Progenitor cell of endocrine pancreas (in vitro differentiated cells): ENCODE data around the gene RAB40B. TPM values are rescaled to one million over a fixed set of nuclear protein-coding genes. Genes with fewer than 3 reads are reported as not detected.

Experiments used
- DNase-seq: peaks from one replicate; pipeline ENCODE4 v3.0.0; 2021; ENCODE audit warnings: low spot score; ENCODE audit not compliant: unreplicated experiment
- H3K27ac Mint-ChIP-seq: 2 replicates; pipeline ENCODE4 v1.8.0; 2021; ENCODE audit warnings: mild to moderate bottlenecking, moderate library complexity, mixed read lengths
- H3K27me3 Mint-ChIP-seq: 2 replicates; pipeline ENCODE4 v1.8.0; 2021; ENCODE audit warnings: mixed read lengths
- H3K36me3 Mint-ChIP-seq: 2 replicates; pipeline ENCODE4 v1.8.0; 2022; ENCODE audit warnings: mixed read lengths; ENCODE audit not compliant: insufficient read depth
- H3K4me1 Mint-ChIP-seq: 2 replicates; pipeline ENCODE4 v1.8.0; 2021; ENCODE audit warnings: low read depth, mixed read lengths
- H3K4me3 Mint-ChIP-seq: 2 replicates; pipeline ENCODE4 v1.8.0; 2021; ENCODE audit warnings: low read depth, mild to moderate bottlenecking, moderate library complexity, mixed read lengths
- H3K9me3 Mint-ChIP-seq: 2 replicates; pipeline ENCODE4 v1.8.0; 2021; ENCODE audit warnings: low read depth, mixed read lengths
- CTCF ChIP-seq: fragments of 200-600 bp; sonication (generic); IDR thresholded peaks from one replicate; pipeline ENCODE4 v1.5.0; 2021; ENCODE audit warnings: antibody characterized with exemption, mild to moderate bottlenecking; ENCODE audit not compliant: unreplicated experiment
- total RNA-seq: library from RNA; stranded (reverse); gene quantifications from 2 replicates; pipeline ENCODE4 v1.2.1, GENCODE V29; 2021

RAB40B gene
- total RNA-seq, 1 donor from 2014 or later, result 13.3 TPM

GRCh38 chr17:82686366-82687324 lies 11.9 kb downstream of the RAB40B start:
- Mint-ChIP-seq H3K4me3 (no peak overlapping the region), H3K4me1 (peaks cover 6% of the 10 kb centered on the region), H3K27me3 (no peaks in the 10 kb centered on the region), H3K27ac (peak overlapping the region; percentile 46), H3K9me3 (peaks cover 8% of the 10 kb centered on the region), H3K36me3 (peaks cover 13% of the 10 kb centered on the region)
- DNase-seq, result no peak
- no peak for TF ChIP-seq CTCF

- TF ChIP-seq CTCF, result no peak
Measured at GRCh38 chr17:82685291-82685690, 13.2 kb downstream of the RAB40B start.

GRCh38 chr17:82684228-82684841 lies 14.2 kb downstream of the RAB40B start:
- no peak for DNase-seq
- Mint-ChIP-seq H3K4me3 (no peak overlapping the region), H3K27me3 (no peaks in the 10 kb centered on the region), H3K4me1 (peaks cover 6% of the 10 kb centered on the region), H3K27ac (no peak overlapping the region), H3K9me3 (peaks cover 9% of the 10 kb centered on the region), H3K36me3 (peaks cover 9% of the 10 kb centered on the region)
- TF ChIP-seq CTCF, result no peak

More at GRCh38 chr17:82685291-82685690, 13.2 kb downstream of the RAB40B start:
- Mint-ChIP-seq H3K27ac (no peak overlapping the region), H3K9me3 (peaks cover 9% of the 10 kb centered on the region), H3K4me1 (peaks cover 6% of the 10 kb centered on the region), H3K36me3 (peaks cover 9% of the 10 kb centered on the region), H3K27me3 (no peaks in the 10 kb centered on the region), H3K4me3 (no peak overlapping the region)
- DNase-seq, result no peak

- no peak for DNase-seq
- Mint-ChIP-seq H3K27ac (no peak overlapping the region), H3K9me3 (peaks cover 9% of the 10 kb centered on the region), H3K4me1 (peaks cover 6% of the 10 kb centered on the region), H3K27me3 (no peaks in the 10 kb centered on the region), H3K4me3 (no peak overlapping the region), H3K36me3 (peaks cover 9% of the 10 kb centered on the region)
- TF ChIP-seq CTCF, result no peak
Measured at GRCh38 chr17:82683534-82683933, 15.0 kb downstream of the RAB40B start.

- Mint-ChIP-seq H3K4me1 (no peaks in the 10 kb centered on the region), H3K4me3 (no peak overlapping the region), H3K27ac (no peak overlapping the region), H3K27me3 (no peaks in the 10 kb centered on the region), H3K9me3 (peaks cover 9% of the 10 kb centered on the region), H3K36me3 (peaks cover 9% of the 10 kb centered on the region)
- TF ChIP-seq CTCF, result no peak
- no peak for DNase-seq
Measured at GRCh38 chr17:82681547-82681946, 17.0 kb downstream of the RAB40B start.
